Vagina (tissue), 2 donors: ENCODE measurements around the gene FAR2. TPM values are rescaled to one million over a fixed set of nuclear protein-coding genes. Genes with fewer than 3 reads are reported as not detected.

Experiments used
- DNase-seq, 2 donors: peaks; one replicate each; pipeline ENCODE4 v3.0.0-alpha.2; 2017; ENCODE audit errors: extremely low spot score in 2 of 2
- H3K27ac ChIP-seq: fragments of 200-600 bp; sonication (generic); one replicate; pipeline ENCODE4 v1.5.1; 2019
- H3K27me3 ChIP-seq: fragments of 200-600 bp; sonication (generic); one replicate; pipeline ENCODE4 v1.5.1; 2019
- H3K36me3 ChIP-seq, 2 donors: fragments of 200-600 bp; sonication (generic); one replicate each; pipeline ENCODE4 v1.5.1; 2017 to 2019
- H3K4me1 ChIP-seq: fragments of 200-600 bp; sonication (generic); one replicate; pipeline ENCODE4 v1.5.1; 2019
- H3K4me3 ChIP-seq, 2 donors: fragments of 200-600 bp; sonication (generic); 1 replicate in 1 of 2; 2 replicates in 1 of 2; pipeline ENCODE4 v1.5.1; 2016 to 2019
- H3K9me3 ChIP-seq: fragments of 200-600 bp; sonication (generic); one replicate; pipeline ENCODE4 v1.5.1; 2019
- CTCF ChIP-seq, 3 experiments: fragments of 450-650 bp in 2 of 3; fragments of 200-600 bp in 1 of 3; sonication (generic) in 1 of 3; IDR thresholded peaks; one replicate each; pipeline ENCODE4 v1.5.1; 2017 to 2019; ENCODE audit warnings: antibody characterized with exemption in 3 of 3, mild to moderate bottlenecking in 2 of 3, moderate library complexity in 2 of 3
- POLR2A ChIP-seq, 2 donors: fragments of 450-650 bp; IDR thresholded peaks; one replicate each; pipeline ENCODE4 v1.6.1; 2017; ENCODE audit warnings: antibody characterized with exemption in 2 of 2, mild to moderate bottlenecking in 2 of 2, moderate library complexity in 2 of 2
- POLR2AphosphoS5 ChIP-seq, 2 donors: sonication (generic); formaldehyde crosslinking; IDR thresholded peaks; one replicate each; pipeline ENCODE4 v1.9.0; 2017; ENCODE audit warnings: antibody characterized with exemption in 2 of 2, mild to moderate bottlenecking in 2 of 2, low read depth in 1 of 2; ENCODE audit not compliant: insufficient read depth in 1 of 2
- intact Hi-C: fragments of 100-400 bp; cut with DNase I; formaldehyde crosslinking; loops from one replicate; pipeline ENCODE4 v1.15.1; 2023
- total RNA-seq: library from RNA; depleted of rRNA; stranded (reverse); fragments of >200 nt; gene quantifications from one replicate; pipeline ENCODE4 v1.2.3, GENCODE V29; 2016

FAR2 gene
- total RNA-seq, result 16.2 TPM

- no peaks in the 10 kb centered on the region for H3K27me3 ChIP-seq
- TF ChIP-seq CTCF (IDR thresholded peaks at IDR 0.05) (no peak), POLR2A (IDR thresholded peaks at IDR 0.05) (peak in 1 of 2 donors; percentile 28), POLR2AphosphoS5 (IDR thresholded peaks at IDR 0.05; ENCODE audit: insufficient read depth in 1 of 2, low read depth in 1 of 2) (peak in 1 of 2 donors; percentile 85)
- peak within 1 kb of the TSS; percentile 90 for H3K27ac ChIP-seq
- H3K36me3 ChIP-seq, result no peaks in the 10 kb centered on the region
- no peaks in the 10 kb centered on the region for H3K9me3 ChIP-seq
- H3K4me3 ChIP-seq, result peak within 1 kb of the TSS; percentile 66 to 70
- H3K4me1 ChIP-seq, result peaks cover 9% of the 10 kb centered on the region
- intact Hi-C loops, result no loop called here
- DNase-seq, result no peak
Measured at GRCh38 chr12:29148911-29149690, at the start of gene FAR2. FAR2 (plus strand) TSS chr12:29149278; CDS start chr12:29270450, 121,172 bp downstream.

- H3K36me3 ChIP-seq, result no peaks in the 10 kb centered on the region
- DNase-seq, result no peak
- H3K4me3 ChIP-seq, result no peak overlapping the region
- TF ChIP-seq CTCF (IDR thresholded peaks at IDR 0.05) (no peak), POLR2AphosphoS5 (IDR thresholded peaks at IDR 0.05; ENCODE audit: insufficient read depth in 1 of 2, low read depth in 1 of 2) (no peak), POLR2A (IDR thresholded peaks at IDR 0.05) (no peak)
- H3K27ac ChIP-seq, result no peak overlapping the region
- H3K9me3 ChIP-seq, result no peaks in the 10 kb centered on the region
- no peaks in the 10 kb centered on the region for H3K4me1 ChIP-seq
- intact Hi-C loops, result no loop called here
- H3K27me3 ChIP-seq, result no peaks in the 10 kb centered on the region
Measured at GRCh38 chr12:29102741-29103140, 46.3 kb upstream of the FAR2 start.

GRCh38 chr12:29103539-29103974, 45.5 kb upstream of the FAR2 start:
- TF ChIP-seq POLR2A (IDR thresholded peaks at IDR 0.05) (no peak), CTCF (IDR thresholded peaks at IDR 0.05) (no peak), POLR2AphosphoS5 (IDR thresholded peaks at IDR 0.05; ENCODE audit: insufficient read depth in 1 of 2, low read depth in 1 of 2) (no peak)
- no peak overlapping the region for H3K4me3 ChIP-seq
- intact Hi-C loops, result no loop called here

GRCh38 chr12:29104516-29104915, 44.6 kb upstream of the FAR2 start:
- intact Hi-C loops, result no loop called here
- no peak for DNase-seq
- H3K27ac ChIP-seq, result no peak overlapping the region
- H3K4me3 ChIP-seq, result no peak overlapping the region
- no peaks in the 10 kb centered on the region for H3K9me3 ChIP-seq
- no peaks in the 10 kb centered on the region for H3K27me3 ChIP-seq
- no peaks in the 10 kb centered on the region for H3K36me3 ChIP-seq
- H3K4me1 ChIP-seq, result no peaks in the 10 kb centered on the region
- no peak for TF ChIP-seq POLR2AphosphoS5 (IDR thresholded peaks at IDR 0.05; ENCODE audit: insufficient read depth in 1 of 2, low read depth in 1 of 2)
- TF ChIP-seq POLR2A (IDR thresholded peaks at IDR 0.05), result no peak
- TF ChIP-seq CTCF (IDR thresholded peaks at IDR 0.05), result no peak

More at GRCh38 chr12:29103539-29103974, 45.5 kb upstream of the FAR2 start:
- no peak overlapping the region for H3K27ac ChIP-seq
- no peaks in the 10 kb centered on the region for H3K4me1 ChIP-seq
- no peaks in the 10 kb centered on the region for H3K27me3 ChIP-seq
- H3K36me3 ChIP-seq, result no peaks in the 10 kb centered on the region
- no peaks in the 10 kb centered on the region for H3K9me3 ChIP-seq
- no peak for DNase-seq
